MM.1S (cell line): ENCODE data around the gene PASD1.

Source experiments
- CTCF ChIP-seq: fragments of 300-600 bp; sonication (generic); IDR thresholded peaks from 2 replicates; pipeline ENCODE4 v1.5.1; 2016; ENCODE audit warnings: antibody characterized with exemption, low read length, mixed read lengths
- EZH2 ChIP-seq: fragments of 300-600 bp; sonication (generic); optimal IDR thresholded peaks from 2 replicates; pipeline ENCODE3; 2017; ENCODE audit warnings: low read depth, mild to moderate bottlenecking, antibody characterized with exemption, low read length, mixed read lengths

DNA sequence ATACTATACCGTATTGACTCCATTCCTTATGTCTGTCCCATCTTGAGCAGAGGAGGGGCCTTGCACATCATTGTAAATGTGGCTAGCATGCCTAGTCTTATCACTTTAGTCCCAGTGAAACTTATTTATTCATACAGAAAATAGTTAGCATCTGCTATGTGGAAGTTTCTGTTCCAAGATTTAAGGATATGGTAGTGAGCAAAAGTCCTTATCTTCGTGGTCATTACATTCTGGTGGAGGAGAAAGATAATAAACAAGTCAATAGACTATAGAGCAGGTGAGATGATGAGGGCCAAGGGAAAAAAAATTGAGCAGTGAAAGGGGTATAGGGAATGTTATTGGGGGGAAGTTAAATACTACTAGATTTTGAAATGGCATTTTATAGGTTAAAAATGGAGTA lies 68.3 kb downstream of the PASD1 start:
- TF ChIP-seq CTCF, result no peak
- TF ChIP-seq EZH2, result no peak
